T-helper 9 cell (primary cell): ENCODE measurements around the gene KCNAB2.
"Not testable (repeated sequence)": the region's sequence is repeated elsewhere in the genome, so short reads cannot be mapped to it uniquely, and the experiment has no call there.

Source experiments
- DNase-seq: peaks from one replicate; pipeline ENCODE4 v3.0.0-alpha.2; 2020

Gene KCNAB2

GRCh38 chr1:6010554-6010953 lies 35.1 kb upstream of the KCNAB2 start:
- no peak for DNase-seq

- DNase-seq, result no peak
Observed at GRCh38 chr1:6011161-6011945, 34.3 kb upstream of the KCNAB2 start.

GRCh38 chr1:6011946-6012258 lies 33.8 kb upstream of the KCNAB2 start:
- DNase-seq, result no peak

- DNase-seq, result no peak
Observed at GRCh38 chr1:6012529-6013318, 33.0 kb upstream of the KCNAB2 start.

- no peak for DNase-seq
Observed at GRCh38 chr1:6013491-6013890, 32.2 kb upstream of the KCNAB2 start.

- DNase-seq, result no peak
Observed at GRCh38 chr1:6014130-6014999, 31.3 kb upstream of the KCNAB2 start.

- DNase-seq, result no peak
Observed at GRCh38 chr1:6016191-6016865, 29.4 kb upstream of the KCNAB2 start.

- not testable (repeated sequence) for DNase-seq
Observed at GRCh38 chr1:6017654-6018053, 28.0 kb upstream of the KCNAB2 start.

GRCh38 chr1:6019166-6019845 lies 26.4 kb upstream of the KCNAB2 start:
- no peak for DNase-seq

GRCh38 chr1:6022193-6022592 lies 23.5 kb upstream of the KCNAB2 start:
- no peak for DNase-seq

GRCh38 chr1:6023346-6023745 lies 22.3 kb upstream of the KCNAB2 start:
- DNase-seq, result no peak

GRCh38 chr1:6024376-6024775 lies 21.3 kb upstream of the KCNAB2 start:
- no peak for DNase-seq

- no peak for DNase-seq
Observed at GRCh38 chr1:6025269-6026094, 20.2 kb upstream of the KCNAB2 start.

GRCh38 chr1:6026095-6026809 lies 19.4 kb upstream of the KCNAB2 start:
- peak; percentile 93 for DNase-seq

GRCh38 chr1:6027591-6027990 lies 18.1 kb upstream of the KCNAB2 start:
- no peak for DNase-seq

GRCh38 chr1:6028042-6028850 lies 17.4 kb upstream of the KCNAB2 start:
- DNase-seq, result peak; percentile 50

GRCh38 chr1:6029351-6029750 lies 16.3 kb upstream of the KCNAB2 start:
- no peak for DNase-seq

- DNase-seq, result no peak
Observed at GRCh38 chr1:6030132-6030531, 15.6 kb upstream of the KCNAB2 start.

- no peak for DNase-seq
Observed at GRCh38 chr1:6030547-6031261, 15.0 kb upstream of the KCNAB2 start.
